Raji (cell line): ENCODE measurements around the gene LMX1B.

Source experiments
- POLR2A ChIP-seq: IDR thresholded peaks from 2 replicates; pipeline ENCODE4 v1.6.1; 2011; ENCODE audit warnings: low read depth, low read length, control low read depth; ENCODE audit not compliant: insufficient read depth

LMX1B gene

DNA sequence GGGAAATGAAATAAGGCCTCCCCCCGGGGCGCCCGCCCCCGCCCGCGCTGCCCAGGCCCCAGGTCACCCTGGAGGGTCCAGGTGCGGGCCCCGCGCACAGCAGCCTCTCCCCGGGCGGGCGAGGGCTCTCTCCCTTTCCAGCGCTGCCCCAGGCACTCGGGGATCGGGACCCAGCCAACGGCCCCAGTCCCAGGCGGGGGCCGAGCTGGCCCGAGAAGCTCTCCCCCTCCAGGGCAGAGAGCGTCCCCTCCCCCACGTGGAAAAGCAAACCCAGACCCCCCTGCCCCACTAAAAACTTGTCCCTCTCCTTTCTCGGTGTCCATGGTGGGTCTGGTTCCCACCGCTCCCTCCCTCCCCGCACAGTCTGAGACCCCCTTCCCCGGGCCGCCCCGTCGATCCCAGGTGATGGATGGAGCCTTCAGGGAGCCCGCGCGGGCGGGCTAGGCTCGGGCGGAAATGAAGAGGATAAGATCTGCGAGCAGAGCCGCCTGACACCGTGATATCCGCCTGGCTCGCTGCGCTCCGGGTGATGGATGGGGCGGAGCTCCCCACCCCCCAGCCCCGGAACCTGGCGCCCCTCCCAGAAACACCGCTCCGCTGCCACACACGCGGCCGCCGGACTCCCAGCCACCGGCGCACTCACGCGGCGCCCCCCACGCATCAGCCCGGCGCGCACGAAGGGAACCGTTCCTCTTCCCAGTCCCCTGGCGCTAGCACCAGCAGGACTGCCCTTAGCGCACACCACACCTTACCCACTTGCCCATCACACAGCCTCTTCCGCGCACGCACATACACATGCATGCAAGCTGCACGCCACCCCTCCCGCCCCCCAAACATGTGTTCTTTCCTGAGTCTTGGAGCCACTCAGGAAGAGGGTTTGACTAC lies 109.4 kb downstream of the LMX1B start:
- TF ChIP-seq POLR2A = no peak

- no peak for TF ChIP-seq POLR2A
These were observed 110.1 kb downstream of the LMX1B start for GRCh38 chr9:126723807-126724172.

DNA sequence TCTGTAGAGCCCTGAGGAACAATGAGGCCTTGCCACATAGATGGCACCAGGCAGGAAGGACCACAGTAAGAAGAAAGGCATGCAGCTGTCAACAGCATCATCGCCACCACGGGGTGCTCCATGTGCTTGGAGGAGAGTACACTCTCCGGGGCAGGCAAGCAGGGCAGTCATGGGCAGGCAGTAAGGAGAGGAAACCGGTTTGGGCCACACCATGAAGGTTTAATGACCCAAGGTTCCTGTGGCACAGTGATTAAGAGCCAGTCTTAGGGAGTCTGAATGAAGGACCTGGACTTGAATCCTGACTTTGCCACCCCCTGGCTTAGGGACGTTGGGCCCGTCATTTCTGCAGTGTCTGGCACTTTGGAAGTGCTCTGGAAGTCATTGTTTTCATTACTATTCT lies 110.5 kb downstream of the LMX1B start:
- no peak for TF ChIP-seq POLR2A

DNA sequence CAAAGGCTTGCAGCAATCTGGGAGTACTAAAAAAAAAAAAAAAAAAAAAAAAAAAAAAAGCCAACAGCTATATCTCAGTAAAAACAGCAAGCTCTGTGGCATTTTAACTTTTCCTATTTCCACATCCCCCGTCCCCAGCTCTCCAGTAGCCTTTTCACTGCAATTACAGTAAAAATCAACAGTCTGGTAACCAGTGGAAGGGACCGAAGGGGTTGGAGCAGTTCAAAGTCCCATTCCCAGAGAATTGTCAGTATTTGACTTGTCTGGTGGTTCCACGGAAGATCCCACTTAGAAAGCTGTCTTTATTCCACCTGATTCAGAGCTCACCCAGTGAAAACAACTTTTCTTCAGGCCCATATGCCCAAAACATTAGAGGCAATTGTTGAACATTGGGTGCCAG lies 119.3 kb downstream of the LMX1B start:
- no peak for TF ChIP-seq POLR2A

DNA sequence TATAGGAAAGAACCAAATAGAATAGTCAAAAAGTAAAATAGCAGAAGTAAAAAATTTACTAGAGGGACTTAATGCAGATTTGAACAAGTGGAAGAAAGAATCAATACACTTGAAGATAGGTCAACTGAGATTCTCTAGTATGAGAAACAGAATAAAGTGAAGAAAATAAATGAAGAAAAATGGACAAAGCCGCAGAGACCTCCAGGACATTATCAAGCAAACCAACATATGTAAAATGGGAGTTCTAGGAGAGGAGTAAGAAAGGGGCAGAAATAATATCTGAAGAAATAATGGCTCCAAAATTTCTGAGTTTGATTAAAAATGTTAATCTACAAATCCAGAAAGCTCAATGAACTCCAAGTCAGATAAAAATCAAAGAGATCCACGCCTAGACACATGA lies 121.1 kb downstream of the LMX1B start:
- TF ChIP-seq POLR2A = no peak

DNA sequence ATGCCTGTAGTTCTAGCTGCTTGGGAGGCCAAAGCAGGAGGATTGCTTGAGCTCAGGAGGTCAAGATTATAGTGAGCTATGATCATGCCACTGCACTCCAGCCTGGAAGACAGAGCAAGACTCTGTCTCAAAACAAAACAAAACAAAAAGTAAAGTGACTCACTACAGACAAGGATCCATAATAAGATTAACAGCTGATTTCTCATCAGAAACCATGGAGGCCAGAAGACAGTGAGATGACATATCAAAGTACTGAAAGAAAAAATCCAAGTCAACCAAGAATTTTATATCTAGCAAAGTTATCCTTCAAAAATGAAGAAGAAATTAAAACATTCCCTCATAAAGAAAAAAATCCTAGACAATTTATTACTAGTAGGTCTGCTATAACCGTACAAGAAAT lies 121.8 kb downstream of the LMX1B start:
- no peak for TF ChIP-seq POLR2A

DNA sequence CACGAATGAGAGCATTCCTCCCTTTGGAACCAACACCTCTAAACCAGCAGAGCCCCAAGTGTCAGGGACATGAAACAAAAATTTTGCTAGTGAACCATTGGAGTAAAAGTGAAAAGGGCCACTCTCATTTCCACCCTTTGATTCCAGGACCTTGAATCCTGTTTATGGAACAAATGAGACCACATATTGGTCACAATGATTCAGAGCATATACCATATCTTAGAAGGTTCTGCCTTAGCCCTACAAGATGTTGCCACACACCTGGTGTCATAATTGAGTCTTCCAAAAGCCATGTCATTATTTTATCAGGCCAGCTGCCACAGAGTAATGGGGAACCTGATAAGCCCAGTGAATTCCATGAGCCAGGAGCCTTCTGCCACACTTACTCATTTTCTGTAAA lies 124.8 kb downstream of the LMX1B start:
- TF ChIP-seq POLR2A = no peak

DNA sequence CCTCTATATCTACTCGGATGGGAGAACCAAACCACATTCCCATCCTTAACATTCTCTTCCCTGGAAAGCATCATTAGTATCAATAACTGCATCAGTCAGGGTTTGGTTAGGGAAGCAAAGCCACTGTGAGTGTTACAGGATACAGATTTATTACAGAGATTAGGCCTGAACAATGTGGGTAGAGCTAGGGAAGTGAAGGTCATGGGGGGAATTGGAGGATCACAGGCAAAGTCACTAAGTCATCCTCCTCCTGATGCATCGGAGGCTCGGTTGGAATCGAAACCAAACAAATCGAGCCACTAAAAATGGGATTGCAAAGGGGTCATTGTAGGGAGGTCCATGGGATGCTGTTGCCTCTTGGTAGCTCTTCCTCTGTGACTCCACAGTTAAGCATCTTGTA lies 129.3 kb downstream of the LMX1B start:
- TF ChIP-seq POLR2A = no peak

DNA sequence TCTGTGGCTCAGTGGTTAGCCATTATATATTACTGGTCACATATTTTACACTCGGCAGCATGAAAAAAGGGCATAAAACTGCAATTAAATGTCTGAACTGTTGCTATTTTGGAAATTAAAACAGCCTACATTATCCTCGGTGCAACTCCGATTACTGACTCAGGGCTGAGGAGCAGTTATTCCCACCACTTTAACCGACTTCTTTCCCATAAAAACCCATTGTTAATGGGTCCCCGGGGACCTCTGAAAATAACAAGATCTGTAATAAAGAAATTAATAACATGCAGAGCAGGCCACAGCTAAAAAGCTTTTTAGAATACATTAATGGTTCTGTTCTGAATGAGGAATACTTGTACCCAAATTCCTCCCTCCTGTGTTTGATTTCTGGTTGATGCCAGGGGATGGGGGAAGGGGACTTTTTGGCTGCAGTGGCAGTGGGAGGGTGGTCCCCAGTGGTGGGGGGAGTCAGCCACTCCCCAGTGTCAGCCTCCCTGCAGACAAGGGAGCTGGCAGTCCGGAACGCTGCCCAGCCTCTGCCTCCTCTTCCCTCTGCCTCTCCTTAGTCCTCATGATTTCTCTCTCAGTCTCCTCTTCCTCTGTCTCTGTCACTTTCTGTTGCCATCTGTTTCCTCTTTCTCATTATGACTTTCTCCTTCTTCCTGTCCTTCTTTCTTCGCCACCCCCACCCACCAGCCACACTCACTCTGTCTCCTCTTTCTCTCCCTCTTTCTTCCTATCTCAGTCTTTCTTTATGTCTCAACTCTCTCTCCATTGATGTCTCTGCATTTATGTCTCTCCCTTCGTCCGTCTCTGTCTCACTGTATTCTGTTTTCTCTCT lies 132.1 kb downstream of the LMX1B start:
- TF ChIP-seq POLR2A = no peak
